Kidney (tissue), 14 donors: ENCODE data around the gene RNF212. TPM values are rescaled to one million over a fixed set of nuclear protein-coding genes. Genes with fewer than 3 reads are reported as not detected.

Source experiments
- DNase-seq, 5 donors: peaks; one replicate each; pipeline ENCODE4 v3.0.0-alpha.2; 2013 to 2020
- FAIRE-seq: peaks from 2 replicates; lab custom pipeline; 2012; peaks lifted over from hg19 to GRCh38; lab: Jason Lieb, UNC
- H3K27ac ChIP-seq, 2 donors: one replicate each; pipeline ENCODE4 v1.7.0; 2013; ENCODE audit warnings: low read depth in 2 of 2, low read length in 2 of 2, inconsistent platforms in 1 of 2
- H3K27me3 ChIP-seq: one replicate; pipeline ENCODE4 v1.7.1; 2013; ENCODE audit warnings: low read length, inconsistent platforms; ENCODE audit not compliant: control insufficient read depth, insufficient read depth
- H3K36me3 ChIP-seq, 3 donors: one replicate each; pipeline versions ENCODE4 v1.7.0 to v1.7.1; 2013; ENCODE audit warnings: low read length in 3 of 3, control low read depth in 1 of 3, inconsistent platforms in 1 of 3; ENCODE audit not compliant: insufficient read depth in 3 of 3, control insufficient read depth in 2 of 3
- H3K4me1 ChIP-seq, 3 donors: one replicate each; pipeline versions ENCODE4 v1.7.0 to v1.7.1; 2013; ENCODE audit warnings: low read length in 3 of 3, inconsistent platforms in 1 of 3, low read depth in 1 of 3; ENCODE audit not compliant: control insufficient read depth in 2 of 3, insufficient read depth in 2 of 3
- H3K4me3 ChIP-seq, 3 donors: one replicate each; pipeline versions ENCODE4 v1.7.0 to v1.8.1; 2013; ENCODE audit warnings: low read length in 3 of 3, control low read depth in 1 of 3, inconsistent platforms in 1 of 3
- H3K9ac ChIP-seq, 3 donors: one replicate each; pipeline versions ENCODE4 v1.7.0 to v1.7.1; 2013; ENCODE audit warnings: low read length in 3 of 3, control low read depth in 1 of 3, inconsistent platforms in 1 of 3
- H3K9me3 ChIP-seq, 3 donors: one replicate each; pipeline versions ENCODE4 v1.7.0 to v1.7.1; 2013; ENCODE audit warnings: low read length in 3 of 3, control low read depth in 1 of 3, inconsistent platforms in 1 of 3; ENCODE audit not compliant: control insufficient read depth in 2 of 3, insufficient read depth in 1 of 3
- intact Hi-C: fragments of 100-400 bp; cut with DNase I; formaldehyde crosslinking; loops from one replicate; pipeline ENCODE4 v1.11.1; 2022
- polyA plus RNA-seq: library from polyadenylated mRNA; stranded (reverse); fragments of 350-450 nt; fragmentation: Illumina TruSeq; extraction: RNeasy Lipid Tissue Mini Kit (QIAGEN cat#74804); gene quantifications from one replicate; pipeline ENCODE4 v1.2.3, GENCODE V29; 2014; ENCODE audit warnings: low read depth, low replicate concordance; ENCODE audit not compliant: insufficient read depth
- total RNA-seq: library from RNA; stranded (reverse); fragmentation: NEBNext Ultra II Directional; extraction: Animal tissue kit (Norgen Biotek cat#: 25700); gene quantifications from one replicate; pipeline ENCODE4 v1.2.1, GENCODE V29; 2021
- TF ChIP-seq, protein P1 (sequence below): IDR thresholded peaks from 3 replicates; pipeline ENCODE4 v1.5.1; 2012; ENCODE audit warnings: mild to moderate bottlenecking, moderate library complexity, borderline replicate concordance; ENCODE audit not compliant: insufficient read depth; ENCODE audit errors: extremely low read depth
- donor health status: control.
- donor health status: control.
- donor health status: control.
- donor health status: control.
- donor health status: control.
- donor health status: DM: yes; HTN: yes; CAD: no.
- donor health status: Normal renal cell carcinoma (clear cell type).

RNF212 gene
- total and polyA plus RNA-seq, 2 donors from 2014 or later = 5.3 to 20.8 TPM

DNA sequence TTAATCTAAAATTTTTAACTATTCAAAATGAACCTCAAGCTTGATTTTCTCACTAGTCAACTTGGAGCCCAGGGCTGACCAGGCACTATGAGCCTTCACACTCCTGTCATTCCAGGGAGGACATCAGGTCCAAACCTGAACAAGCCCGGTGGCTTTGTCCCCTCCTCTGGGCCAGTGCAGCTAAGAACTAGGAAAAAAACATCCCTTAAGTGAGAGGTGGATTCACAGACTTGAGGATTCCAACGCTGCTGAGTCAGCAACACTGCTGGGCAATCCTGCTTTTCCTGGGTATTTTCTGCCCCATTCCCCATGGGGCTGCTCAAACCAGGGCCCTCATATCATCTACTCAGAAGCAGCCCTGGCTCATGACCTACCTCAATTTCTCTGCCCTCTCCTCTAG, 4.0 kb downstream of the RNF212 start:
- Histone ChIP-seq H3K4me3 (no peak overlapping the region), H3K27ac (peak overlapping the region in 1 of 2 donors; percentile 25), H3K36me3 (no peaks in the 10 kb centered on the region), H3K9ac (peak overlapping the region in 1 of 3 donors; percentile 30), H3K9me3 (no peaks in the 10 kb centered on the region), H3K27me3 (no peaks in the 10 kb centered on the region), H3K4me1 (peaks cover 0 to 12% (median 0%) of the 10 kb centered on the region in 3 donors)
- intact Hi-C loops = no loop called here
- no peak for FAIRE-seq
- TF ChIP-seq, protein P1, sequence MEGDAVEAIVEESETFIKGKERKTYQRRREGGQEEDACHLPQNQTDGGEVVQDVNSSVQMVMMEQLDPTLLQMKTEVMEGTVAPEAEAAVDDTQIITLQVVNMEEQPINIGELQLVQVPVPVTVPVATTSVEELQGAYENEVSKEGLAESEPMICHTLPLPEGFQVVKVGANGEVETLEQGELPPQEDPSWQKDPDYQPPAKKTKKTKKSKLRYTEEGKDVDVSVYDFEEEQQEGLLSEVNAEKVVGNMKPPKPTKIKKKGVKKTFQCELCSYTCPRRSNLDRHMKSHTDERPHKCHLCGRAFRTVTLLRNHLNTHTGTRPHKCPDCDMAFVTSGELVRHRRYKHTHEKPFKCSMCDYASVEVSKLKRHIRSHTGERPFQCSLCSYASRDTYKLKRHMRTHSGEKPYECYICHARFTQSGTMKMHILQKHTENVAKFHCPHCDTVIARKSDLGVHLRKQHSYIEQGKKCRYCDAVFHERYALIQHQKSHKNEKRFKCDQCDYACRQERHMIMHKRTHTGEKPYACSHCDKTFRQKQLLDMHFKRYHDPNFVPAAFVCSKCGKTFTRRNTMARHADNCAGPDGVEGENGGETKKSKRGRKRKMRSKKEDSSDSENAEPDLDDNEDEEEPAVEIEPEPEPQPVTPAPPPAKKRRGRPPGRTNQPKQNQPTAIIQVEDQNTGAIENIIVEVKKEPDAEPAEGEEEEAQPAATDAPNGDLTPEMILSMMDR = no peak
- DNase-seq = no peak

DNA sequence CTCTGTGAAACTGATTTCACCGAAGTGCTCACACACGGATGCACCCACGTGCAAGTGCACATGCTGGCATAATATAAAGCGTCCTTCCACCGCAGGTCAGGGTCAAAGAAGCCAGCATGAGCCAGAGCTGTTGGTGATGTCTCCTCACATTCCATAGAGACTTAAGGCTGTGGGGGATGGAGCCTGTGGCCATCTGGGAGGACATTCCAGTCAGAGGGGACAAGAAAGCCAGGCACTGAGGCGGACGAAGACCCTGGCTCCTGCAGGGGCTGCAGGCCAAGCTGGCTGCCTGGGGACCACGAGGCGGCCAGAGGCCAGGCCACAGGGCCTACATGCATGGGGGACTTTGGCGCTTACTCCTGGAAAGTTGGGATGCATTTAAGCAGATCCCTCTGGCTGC, 7.7 kb downstream of the RNF212 start:
- no peak overlapping the region for H3K27ac ChIP-seq
- H3K4me3 ChIP-seq = no peak overlapping the region
- DNase-seq (peak in 2 of 5 donors; percentile 17 to 45), FAIRE-seq (no peak)
- H3K36me3 ChIP-seq = no peaks in the 10 kb centered on the region
- H3K9me3 ChIP-seq = no peaks in the 10 kb centered on the region
- no peaks in the 10 kb centered on the region for H3K27me3 ChIP-seq
- H3K4me1 ChIP-seq = peaks cover 0 to 9% (median 0%) of the 10 kb centered on the region in 3 donors
- TF ChIP-seq, protein P1 = no peak
- no peak overlapping the region for H3K9ac ChIP-seq
- intact Hi-C loops = no loop called here

- DNase-seq (no peak), FAIRE-seq (no peak)
- H3K9me3 ChIP-seq = no peaks in the 10 kb centered on the region
- H3K36me3 ChIP-seq = no peaks in the 10 kb centered on the region
- H3K27ac ChIP-seq = no peak overlapping the region
- H3K9ac ChIP-seq = no peak overlapping the region
- H3K4me1 ChIP-seq = peaks cover 0 to 4% (median 0%) of the 10 kb centered on the region in 3 donors
- intact Hi-C loops = no loop called here
- TF ChIP-seq, protein P1 = no peak
- H3K4me3 ChIP-seq = no peak overlapping the region
- no peaks in the 10 kb centered on the region for H3K27me3 ChIP-seq
Measured at GRCh38 chr4:1105067-1105466, 8.3 kb downstream of the RNF212 start.

- Histone ChIP-seq H3K4me1 (peaks cover 0 to 2% (median 0%) of the 10 kb centered on the region in 3 donors), H3K36me3 (no peaks in the 10 kb centered on the region), H3K27me3 (no peaks in the 10 kb centered on the region), H3K9me3 (no peaks in the 10 kb centered on the region), H3K27ac (no peak overlapping the region), H3K9ac (no peak overlapping the region), H3K4me3 (no peak overlapping the region)
- TF ChIP-seq, protein P1 = no peak
- FAIRE-seq = no peak
- intact Hi-C loops = no loop called here
- DNase-seq = no peak
Measured at GRCh38 chr4:1104647-1105046, 8.7 kb downstream of the RNF212 start.
